Measurements from ENCODE around the gene SPTAN1. TPM values are rescaled to one million over a fixed set of nuclear protein-coding genes. Genes with fewer than 3 reads are reported as not detected.

SPTAN1 gene
- total RNA-seq, 1 donor from 2014 or later, result 213 TPM

- no peak for DNase-seq (ENCODE audit: low read depth)
- H3K36me3 ChIP-seq (ENCODE audit: control insufficient read depth, insufficient read depth, low read length), result no peaks in the 10 kb centered on the region
- TF ChIP-seq CTCF (IDR thresholded peaks at IDR 0.05; ENCODE audit: insufficient read depth, low read length, poor library complexity, severe bottlenecking), result no peak
These were observed 125.4 kb downstream of the SPTAN1 start for GRCh38 chr9:128677794-128678193.

More at GRCh38 chr9:128677794-128678193, 125.4 kb downstream of the SPTAN1 start:
- Histone ChIP-seq H3K27me3 (ENCODE audit: control insufficient read depth, insufficient read depth, low read length) (no peaks in the 10 kb centered on the region), H3K4me3 (ENCODE audit: low read depth, low read length) (no peak overlapping the region)

Other genes with a start within 250 kb of the SPTAN1 start
- 12.7 and 24.4 TPM in 2 replicates for gene TRUB2, start 230.1 kb upstream of the SPTAN1 start, total RNA-seq
- gene COQ4, start 229.7 kb upstream of the SPTAN1 start, total RNA-seq, result 46.3 and 59.8 TPM in 2 replicates
- 39.4 and 40.3 TPM in 2 replicates for gene SLC27A4, start 212.1 kb upstream of the SPTAN1 start, total RNA-seq
- gene URM1, start 181.2 kb upstream of the SPTAN1 start, total RNA-seq, result 47.3 and 49.9 TPM in 2 replicates
- gene CERCAM, start 131.7 kb upstream of the SPTAN1 start, total RNA-seq, result 105 and 114 TPM in 2 replicates
- gene ODF2, start 96.6 kb upstream of the SPTAN1 start, total RNA-seq, result 24.9 TPM in 2 replicates
- 30.3 and 31.7 TPM in 2 replicates for gene GLE1, start 47.9 kb upstream of the SPTAN1 start, total RNA-seq
- gene DYNC2I2, start 104.3 kb downstream of the SPTAN1 start, total RNA-seq, result 56.1 and 72.5 TPM in 2 replicates
- 404 and 663 TPM in 2 replicates for gene SET, start 136.6 kb downstream of the SPTAN1 start, total RNA-seq
- 4.6 and 9.5 TPM in 2 replicates for gene PKN3, start 149.9 kb downstream of the SPTAN1 start, total RNA-seq
- gene ZDHHC12, start 171.5 kb downstream of the SPTAN1 start, total RNA-seq, result 96.3 and 104 TPM in 2 replicates
- gene ZER1, start 219.3 kb downstream of the SPTAN1 start, total RNA-seq, result 24.2 and 49.8 TPM in 2 replicates
- 17.7 and 19.0 TPM in 2 replicates for gene TBC1D13, start 234.7 kb downstream of the SPTAN1 start, total RNA-seq